Stimulated activated CD4-positive, alpha-beta T cell treated with anti-CD3 and anti-CD28 coated beads, Interleukin-2, amount 100 ng/mL, for 4 hours (primary cell): Measurements from ENCODE around the gene SYTL3.
"Not testable (repeated sequence)": the region's sequence is repeated elsewhere in the genome, so short reads cannot be mapped to it uniquely, and the experiment has no call there.

Source experiments
- DNase-seq: peaks from one replicate; pipeline ENCODE4 v3.0.0-alpha.2; 2020; ENCODE audit warnings: low read depth

The SYTL3 gene

GRCh38 chr6:158649289-158650143, at the start of gene SYTL3:
SYTL3 (plus strand) TSS chr6:158650054; CDS start chr6:158663269, 13,215 bp downstream.
- peak; percentile 51 for DNase-seq

- DNase-seq: no peak
These were observed 46.4 kb upstream of the SYTL3 start for GRCh38 chr6:158603261-158604047.

- DNase-seq: no peak
These were observed 45.8 kb upstream of the SYTL3 start for GRCh38 chr6:158604048-158604406.

GRCh38 chr6:158605266-158605878, 44.5 kb upstream of the SYTL3 start:
- DNase-seq: peak; percentile 9

GRCh38 chr6:158606011-158606410, 43.8 kb upstream of the SYTL3 start:
- not testable (repeated sequence) for DNase-seq

- DNase-seq: no peak
These were observed 42.9 kb upstream of the SYTL3 start for GRCh38 chr6:158606935-158607334.

GRCh38 chr6:158607411-158608170, 42.3 kb upstream of the SYTL3 start:
- DNase-seq: no peak

GRCh38 chr6:158608221-158608620, 41.6 kb upstream of the SYTL3 start:
- no peak for DNase-seq

- no peak for DNase-seq
These were observed 40.2 kb upstream of the SYTL3 start for GRCh38 chr6:158609455-158610155.

- DNase-seq: no peak
These were observed 39.4 kb upstream of the SYTL3 start for GRCh38 chr6:158610319-158610968.

- DNase-seq: no peak
These were observed 38.8 kb upstream of the SYTL3 start for GRCh38 chr6:158611039-158611438.

GRCh38 chr6:158611541-158612370, 38.1 kb upstream of the SYTL3 start:
- DNase-seq: no peak

- not testable (repeated sequence) for DNase-seq
These were observed 35.2 kb upstream of the SYTL3 start for GRCh38 chr6:158614606-158615005.

GRCh38 chr6:158618289-158618688, 31.6 kb upstream of the SYTL3 start:
- not testable (repeated sequence) for DNase-seq

GRCh38 chr6:158619922-158620801, 29.7 kb upstream of the SYTL3 start:
- no peak for DNase-seq

GRCh38 chr6:158620963-158621693, 28.7 kb upstream of the SYTL3 start:
- DNase-seq: no peak

GRCh38 chr6:158621694-158622544, 27.9 kb upstream of the SYTL3 start:
- DNase-seq: no peak
